Stimulated activated CD4-positive, alpha-beta T cell treated with anti-CD3 and anti-CD28 coated beads, Interleukin-4, amount 100 ng/mL, for 48 hours (primary cell): Measurements from ENCODE around the gene STARD8.

ENCODE experiments used
- DNase-seq, 2 donors: peaks; one replicate each; pipeline ENCODE4 v3.0.0-alpha.2; 2020; ENCODE audit warnings: low read depth in 2 of 2

STARD8 gene

DNA sequence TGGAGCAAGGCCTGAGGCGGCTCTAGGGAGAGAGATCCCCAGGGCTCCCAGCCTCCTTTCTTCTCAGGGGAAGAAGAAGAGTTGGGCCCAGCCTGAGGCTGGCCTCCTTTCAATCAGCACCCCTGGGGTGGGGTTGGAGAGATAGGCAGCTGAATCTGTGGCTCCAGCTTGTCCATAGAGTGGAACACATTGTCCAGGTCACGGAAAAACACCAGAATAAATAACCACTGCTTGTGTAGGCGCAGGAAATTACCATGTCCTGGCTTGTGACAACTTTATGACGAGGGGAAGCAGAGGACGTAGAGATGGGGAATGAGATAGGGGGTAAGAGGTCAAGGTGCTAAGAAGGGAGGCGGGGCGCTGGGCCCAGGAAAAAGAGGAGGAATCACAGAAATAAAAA, 100.6 kb downstream of the STARD8 start:
- no peak for DNase-seq

DNA sequence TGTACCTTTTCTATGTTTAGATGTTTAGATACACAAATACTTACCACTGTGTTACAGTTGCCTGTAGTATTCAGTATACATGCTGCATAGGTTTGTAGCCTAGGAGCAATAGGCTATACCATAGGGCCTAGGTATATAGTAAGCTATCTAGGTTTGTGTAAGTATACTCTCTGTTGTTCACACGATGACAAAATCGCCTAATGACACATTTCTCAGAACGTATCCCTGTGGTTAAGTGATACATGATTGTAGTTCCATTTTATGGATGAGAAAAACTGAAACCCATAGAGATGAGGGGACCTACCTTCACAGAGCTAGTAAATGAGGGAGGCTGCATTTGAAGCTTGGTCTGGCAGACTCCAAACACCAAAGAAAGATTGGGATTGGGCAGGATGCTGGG, 102.0 kb downstream of the STARD8 start:
- DNase-seq, result no peak

- DNase-seq, result no peak
Observed at GRCh38 chrX:68750316-68750715, 102.8 kb downstream of the STARD8 start.

DNA sequence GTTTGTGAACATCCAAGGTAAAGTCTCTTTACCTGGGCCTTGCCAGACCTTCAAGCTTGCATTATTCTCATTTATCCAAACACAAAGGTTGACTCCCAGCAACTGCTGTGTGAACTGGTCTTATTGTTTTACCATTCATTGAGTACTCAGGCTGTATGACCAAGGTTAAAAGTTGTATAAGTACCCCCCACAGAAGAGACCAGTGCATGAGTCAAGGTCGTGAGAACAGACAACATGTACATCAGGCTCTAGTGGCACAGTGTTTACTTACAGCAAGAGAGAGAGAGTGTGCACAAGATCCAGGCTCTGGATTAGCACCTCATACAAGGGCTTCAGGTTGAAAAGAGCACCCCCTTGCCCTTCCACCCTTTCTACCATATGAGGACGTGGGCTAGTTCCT, 103.9 kb downstream of the STARD8 start:
- DNase-seq, result no peak

DNA sequence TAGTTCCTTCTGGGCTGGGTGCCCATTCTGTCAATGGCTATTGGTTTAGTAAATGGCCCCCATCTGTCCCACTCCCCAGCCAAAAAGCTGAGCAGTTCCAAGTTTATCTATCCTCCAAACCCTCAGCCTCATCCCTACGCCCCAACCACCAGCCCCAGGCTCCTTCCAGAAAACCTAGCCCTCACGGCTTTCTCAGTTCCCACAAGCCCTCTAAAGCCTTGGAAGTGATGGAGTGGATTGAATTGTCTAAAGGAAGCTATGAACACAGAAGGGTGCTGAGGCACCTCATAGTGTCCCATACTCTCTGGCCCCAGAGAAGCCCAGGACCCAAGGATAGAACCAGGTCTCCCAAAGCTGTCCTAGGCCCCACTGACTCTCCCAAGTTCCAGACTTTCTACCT, 105.8 kb downstream of the STARD8 start:
- DNase-seq, result no peak

- no peak for DNase-seq
Observed at GRCh38 chrX:68754406-68754805, 106.9 kb downstream of the STARD8 start.

- DNase-seq, result no peak
Observed at GRCh38 chrX:68755616-68756125, 108.2 kb downstream of the STARD8 start.

- DNase-seq, result no peak
Observed at GRCh38 chrX:68757331-68757730, 109.9 kb downstream of the STARD8 start.

DNA sequence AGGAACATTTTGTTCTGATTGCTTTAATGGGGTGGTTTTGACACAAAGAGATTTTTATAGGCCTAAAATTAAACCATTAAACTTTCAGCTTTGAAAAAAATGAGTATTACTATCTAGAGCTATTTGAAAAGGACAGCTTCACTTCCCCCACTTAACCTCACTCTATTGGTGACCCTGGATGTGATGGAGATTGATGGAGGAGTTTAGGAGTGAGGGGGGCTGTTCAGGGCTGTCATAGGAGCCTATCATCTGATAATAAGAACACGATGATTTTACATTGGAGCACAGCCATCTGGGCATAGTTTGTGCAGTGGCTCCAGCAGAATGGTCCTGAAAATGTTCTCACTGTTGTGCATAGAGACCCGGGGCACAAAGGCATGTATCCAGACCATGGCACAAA, 110.3 kb downstream of the STARD8 start:
- DNase-seq, result no peak

DNA sequence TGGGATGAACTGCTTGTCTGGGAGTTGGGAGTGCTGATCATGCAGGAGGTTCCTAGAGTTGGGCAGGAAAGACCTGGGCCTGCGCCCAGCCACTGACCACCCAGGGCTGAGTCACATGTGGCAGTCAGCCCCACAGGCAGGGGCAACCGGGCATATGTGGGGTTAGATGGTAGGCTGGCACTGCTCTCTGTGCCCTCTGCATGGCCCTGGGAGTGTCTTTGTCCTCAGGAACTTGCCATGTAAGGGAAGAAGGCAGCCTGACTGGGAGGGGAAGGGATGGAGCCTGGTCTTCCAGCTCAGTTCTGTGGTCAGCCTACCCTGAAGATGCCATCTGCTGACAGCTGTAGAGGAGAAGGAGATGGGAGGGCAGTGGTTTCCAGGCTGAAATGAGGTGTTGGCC, 111.2 kb downstream of the STARD8 start:
- DNase-seq, result no peak

DNA sequence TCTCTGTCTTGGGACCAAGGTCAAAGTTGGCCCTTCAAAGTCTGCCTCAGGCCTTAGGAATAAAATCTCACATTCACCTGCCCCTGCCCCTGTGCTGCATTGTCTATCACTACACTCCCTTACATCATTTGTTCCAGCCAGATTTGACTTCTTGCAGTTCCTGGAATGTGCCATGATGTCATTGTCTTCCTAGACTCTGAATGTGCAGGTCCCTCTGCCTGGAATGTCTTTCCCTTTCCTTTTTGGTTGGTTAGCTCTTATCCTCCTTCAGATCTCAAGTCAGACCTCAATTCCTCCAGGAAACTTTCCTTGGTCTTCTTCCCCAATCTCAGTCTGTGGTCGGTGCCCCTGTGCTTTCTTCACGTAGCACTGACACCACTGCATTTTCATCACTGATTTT, 113.6 kb downstream of the STARD8 start:
- DNase-seq, result no peak

- no peak for DNase-seq
Observed at GRCh38 chrX:68762766-68763165, 115.3 kb downstream of the STARD8 start.

DNA sequence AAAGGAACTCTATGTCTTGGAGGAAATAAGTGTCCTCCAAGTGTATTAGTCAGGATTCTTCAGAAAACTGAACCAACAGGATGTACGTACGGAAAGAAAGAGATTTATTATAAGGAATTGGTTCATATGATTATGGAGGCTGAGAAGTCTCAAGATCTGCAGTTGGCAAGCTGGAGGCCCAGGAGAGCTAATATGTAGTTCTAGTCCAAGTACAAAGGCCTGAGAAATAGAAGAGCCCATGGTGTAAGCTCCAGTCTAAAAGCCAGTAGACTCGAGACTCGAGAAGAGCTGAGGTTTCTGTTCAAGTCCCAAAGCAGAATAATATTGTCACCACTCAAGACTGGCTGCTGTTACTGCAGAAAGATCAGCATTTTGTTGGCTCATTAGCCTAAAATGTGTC, 116.0 kb downstream of the STARD8 start:
- DNase-seq, result no peak
